Stimulated activated CD4-positive, alpha-beta T cell treated with anti-CD3 and anti-CD28 coated beads, Interleukin-1b, Interleukin-23, amount 100 ng/mL, for 48 hours (primary cell): ENCODE measurements around the gene MARK3.
"Not testable (repeated sequence)": the region's sequence is repeated elsewhere in the genome, so short reads cannot be mapped to it uniquely, and the experiment has no call there.

Experiments
- DNase-seq: peaks from one replicate; pipeline ENCODE4 v3.0.0-alpha.2; 2020

Gene MARK3

GRCh38 chr14:103385152-103385928 lies at the start of gene MARK3:
Gene MARK3 (plus strand): TSS chr14:103385415. CDS start chr14:103386030, 615 bp downstream.
- DNase-seq: peak; percentile 98

GRCh38 chr14:103336191-103336590 lies 49.0 kb upstream of the MARK3 start:
- DNase-seq: no peak

DNA sequence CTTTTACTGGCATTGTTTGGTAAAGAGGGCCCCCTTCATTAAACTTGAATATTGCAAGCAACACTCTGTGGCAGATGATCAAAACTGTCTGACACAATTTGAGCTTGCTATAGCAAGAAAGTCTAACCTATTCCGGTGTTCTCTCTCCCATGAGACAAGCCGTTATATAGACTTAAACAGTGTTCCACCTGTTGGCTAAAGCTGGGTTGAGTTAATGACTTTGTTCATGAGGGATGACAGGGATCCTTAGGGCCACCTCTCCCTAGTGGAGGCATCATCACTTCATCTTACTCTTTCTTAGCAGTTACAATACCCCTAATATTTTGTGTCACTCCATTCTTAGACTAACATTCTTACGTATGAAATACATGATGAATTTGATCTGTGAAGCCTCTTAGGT lies 47.4 kb upstream of the MARK3 start:
- no peak for DNase-seq

GRCh38 chr14:103339561-103339960 lies 45.7 kb upstream of the MARK3 start:
- DNase-seq: no peak

DNA sequence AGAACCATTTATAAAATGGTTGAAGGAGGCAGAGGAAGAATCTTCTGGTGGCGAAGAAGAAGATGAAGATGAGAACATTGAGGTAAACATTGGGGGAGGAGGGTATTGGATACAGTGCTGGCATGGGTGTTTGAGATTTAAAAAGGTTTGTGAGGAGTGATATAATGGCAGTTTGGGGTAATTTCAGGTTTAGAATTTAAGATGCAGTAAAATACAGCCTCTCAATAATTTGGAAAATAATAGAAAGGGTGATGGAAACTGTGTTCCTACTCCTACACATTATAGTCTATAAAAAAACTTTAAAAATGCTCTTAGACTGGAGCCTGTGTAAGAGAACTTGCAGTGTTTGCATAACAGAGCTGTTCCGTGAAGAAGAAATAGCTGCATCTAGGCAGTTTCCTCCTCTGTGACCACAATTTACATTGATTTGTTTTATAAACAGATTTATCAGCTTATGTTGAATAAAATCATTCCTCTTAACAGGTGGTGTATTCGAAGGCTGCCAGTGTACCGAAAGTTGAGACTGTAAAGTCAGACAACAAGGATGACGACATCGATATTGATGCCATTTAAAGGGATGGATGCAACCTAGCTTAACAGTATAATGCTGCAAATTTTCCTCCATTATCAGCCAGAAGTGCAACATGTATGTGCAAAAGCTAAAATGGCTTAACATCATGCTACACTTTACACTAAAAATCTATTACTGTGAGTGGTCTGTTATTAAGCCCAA lies 44.6 kb upstream of the MARK3 start:
- DNase-seq: no peak

GRCh38 chr14:103341250-103342129 lies 43.7 kb upstream of the MARK3 start:
- no peak for DNase-seq

- DNase-seq: no peak
These were observed 41.9 kb upstream of the MARK3 start for GRCh38 chr14:103343164-103343879.

DNA sequence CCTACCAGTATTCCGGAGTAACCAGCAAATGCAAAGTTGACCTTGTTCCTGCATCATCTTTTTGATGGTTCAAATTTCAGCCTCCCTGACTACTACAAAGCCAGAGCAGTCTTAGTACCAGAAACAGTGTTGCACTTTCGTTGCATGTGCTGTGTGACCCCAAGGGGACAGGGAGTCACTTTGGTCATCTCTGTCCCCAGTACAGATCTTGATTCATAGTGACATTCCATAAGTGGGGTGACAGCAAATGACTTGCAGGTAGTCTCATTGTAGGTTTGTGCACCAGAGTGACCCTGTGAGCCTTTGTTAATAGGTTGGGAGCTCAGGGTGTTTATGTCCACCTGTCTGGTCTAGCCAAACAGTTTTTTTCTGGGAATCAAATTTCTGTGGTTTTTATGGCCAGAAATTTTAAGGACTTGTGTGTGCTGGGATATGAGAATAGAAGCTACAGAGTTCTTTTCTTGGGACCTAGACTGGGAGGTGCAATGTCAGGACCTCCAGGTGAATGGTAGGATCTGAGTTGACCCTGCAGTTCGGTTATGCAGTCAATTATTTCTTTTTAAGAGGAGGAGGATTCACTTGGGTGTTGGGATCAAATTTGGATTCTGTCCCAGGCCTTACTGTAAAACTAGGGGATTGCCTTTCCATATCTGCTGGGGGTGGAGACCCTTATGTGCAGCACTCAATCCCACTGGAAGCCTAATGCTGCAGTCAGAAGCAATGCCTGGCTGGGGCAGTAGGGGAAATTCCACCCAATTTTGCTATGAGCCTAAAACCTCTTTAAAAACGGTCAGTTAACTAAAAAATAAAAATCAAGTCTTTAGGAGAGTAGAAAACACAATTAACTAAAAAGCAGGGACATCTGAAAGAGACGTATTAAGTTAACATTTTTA lies 41.1 kb upstream of the MARK3 start:
- DNase-seq: no peak

- DNase-seq: no peak
These were observed 38.9 kb upstream of the MARK3 start for GRCh38 chr14:103346286-103346685.

GRCh38 chr14:103347091-103347815 lies 38.0 kb upstream of the MARK3 start:
- no peak for DNase-seq

DNA sequence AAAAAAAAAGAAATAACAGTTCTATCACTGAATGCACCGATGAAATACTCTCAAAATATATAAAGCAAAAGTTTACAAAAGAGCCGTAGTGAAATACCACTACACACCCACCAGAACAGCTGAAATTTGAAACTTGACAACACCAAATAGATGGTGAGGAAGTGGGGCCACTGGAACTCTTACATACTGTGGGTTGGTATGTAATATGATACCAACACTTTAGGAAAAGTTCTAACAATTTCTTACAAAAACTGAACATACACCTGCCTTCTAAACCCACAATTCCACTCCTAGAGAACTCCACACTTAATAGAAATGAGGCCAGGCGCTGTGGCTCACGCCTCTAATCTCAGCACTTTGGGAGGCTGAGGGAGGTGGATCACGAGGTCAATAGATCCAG lies 37.1 kb upstream of the MARK3 start:
- DNase-seq: no peak

- no peak for DNase-seq
These were observed 35.2 kb upstream of the MARK3 start for GRCh38 chr14:103349982-103350381.

- no peak for DNase-seq
These were observed 31.9 kb upstream of the MARK3 start for GRCh38 chr14:103353362-103353761.

- no peak for DNase-seq
These were observed 31.1 kb upstream of the MARK3 start for GRCh38 chr14:103354141-103354540.

DNA sequence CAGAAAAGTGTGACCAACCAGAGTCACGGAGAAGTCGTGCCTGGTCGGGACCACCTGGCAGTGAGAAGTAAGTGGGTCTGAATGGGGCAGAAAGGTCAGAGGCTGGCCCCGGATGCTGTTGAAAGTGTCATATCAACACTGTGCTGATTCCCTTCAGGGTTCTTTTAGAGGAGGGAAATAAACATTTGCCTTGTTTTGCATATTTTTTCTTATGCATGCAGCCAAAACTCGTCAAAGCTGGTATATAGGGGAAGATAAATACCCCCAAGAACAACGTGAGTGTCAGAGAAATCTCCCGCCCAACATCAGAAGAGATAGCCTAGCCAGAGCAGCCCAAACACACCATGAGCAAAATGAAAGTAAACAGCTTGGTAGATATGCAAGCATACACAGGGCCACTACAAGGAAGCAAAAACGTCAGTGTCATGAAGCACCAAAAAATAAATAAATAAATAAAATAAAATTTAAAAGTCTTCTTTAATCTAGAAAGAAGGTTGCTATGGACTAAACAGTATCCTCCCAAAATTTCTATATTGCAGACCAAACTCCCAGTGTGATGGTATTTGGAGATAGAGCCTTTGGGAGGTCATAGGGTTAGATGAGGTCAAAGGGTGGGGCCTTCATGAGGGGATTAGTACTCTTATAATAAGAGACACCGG lies 29.1 kb upstream of the MARK3 start:
- DNase-seq: no peak

DNA sequence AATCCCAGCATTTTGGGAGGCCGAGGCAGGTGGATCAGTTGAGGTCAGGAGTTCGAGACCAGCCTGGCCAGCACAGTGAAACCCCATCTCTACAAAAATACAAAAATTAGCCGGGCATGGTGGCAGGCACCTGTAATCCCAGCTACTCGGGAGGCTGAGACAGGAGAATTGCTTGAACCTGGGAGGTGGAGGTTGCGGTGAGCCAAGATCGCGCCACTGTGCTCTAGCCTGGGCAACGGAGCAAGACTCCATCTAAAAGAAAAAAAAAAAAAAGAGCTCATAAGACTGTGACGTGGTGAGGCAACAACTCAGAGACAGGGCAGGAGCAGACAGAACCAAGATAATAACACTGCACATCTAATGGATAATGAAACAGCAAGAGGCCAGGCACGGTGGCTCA lies 27.7 kb upstream of the MARK3 start:
- DNase-seq: not testable (repeated sequence)

GRCh38 chr14:103360548-103360947 lies 24.7 kb upstream of the MARK3 start:
- no peak for DNase-seq

DNA sequence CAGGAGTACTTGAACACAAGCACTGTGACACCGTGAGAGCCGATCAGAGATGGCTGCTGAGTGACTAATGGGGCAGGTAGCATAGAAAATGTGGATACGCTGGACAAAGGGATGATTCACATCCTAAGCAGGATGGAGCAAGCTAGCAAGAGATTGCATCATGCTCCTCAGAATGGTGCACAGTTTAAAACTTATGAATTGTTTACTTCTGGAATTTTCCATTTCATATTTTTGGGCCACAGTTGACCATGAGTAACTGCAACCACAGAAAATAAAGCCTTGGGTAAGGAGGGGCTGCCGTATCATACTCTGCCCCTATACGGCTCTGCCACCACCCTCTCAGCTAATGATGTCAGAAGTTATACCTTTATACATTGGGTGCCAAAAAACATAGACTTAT lies 23.3 kb upstream of the MARK3 start:
- DNase-seq: peak; percentile 30

GRCh38 chr14:103362780-103363179 lies 22.4 kb upstream of the MARK3 start:
- DNase-seq: no peak

DNA sequence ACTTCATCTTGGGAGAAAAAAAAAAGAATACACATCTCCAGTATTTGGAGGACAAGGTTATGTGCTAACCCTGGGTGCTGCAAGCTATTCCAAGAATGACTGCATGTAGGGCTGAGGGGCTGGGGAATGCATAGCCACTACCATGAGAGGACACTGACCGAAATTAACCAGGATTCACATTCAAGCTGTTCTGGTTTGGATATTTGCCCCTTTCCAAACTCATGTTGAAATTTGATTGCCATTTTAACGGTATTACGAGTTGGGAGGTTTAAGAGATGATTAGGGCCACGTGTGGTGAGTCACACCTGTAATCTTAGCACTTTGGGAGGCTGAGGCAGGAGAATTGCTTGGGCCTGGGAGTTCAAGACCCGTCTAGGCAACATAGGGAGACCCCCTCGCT lies 18.5 kb upstream of the MARK3 start:
- no peak for DNase-seq
